Middle frontal gyrus (tissue), 1 donor: Measurements from ENCODE around the gene AK2.
A peak's percentile ranks its signal among the peaks of the same experiment; 100 is the strongest.
"Not testable (repeated sequence)": the region's sequence is repeated elsewhere in the genome, so short reads cannot be mapped to it uniquely, and the experiment has no call there.

Experiments
- DNase-seq: peaks from one replicate; pipeline ENCODE4 v3.0.0-alpha.2; 2015; ENCODE audit warnings: low spot score; ENCODE audit errors: extremely low spot score

AK2 gene

GRCh38 chr1:33055210-33056008 is 18.7 kb upstream of the AK2 start:
- peak; percentile 44 for DNase-seq

- DNase-seq, result no peak
Measured at GRCh38 chr1:33050221-33051076, 13.8 kb upstream of the AK2 start.

GRCh38 chr1:33049371-33049770 is 12.7 kb upstream of the AK2 start:
- DNase-seq, result no peak

- DNase-seq, result no peak
Measured at GRCh38 chr1:33048426-33048825, 11.7 kb upstream of the AK2 start.

- DNase-seq, result no peak
Measured at GRCh38 chr1:33047839-33048305, 11.2 kb upstream of the AK2 start.

GRCh38 chr1:33047290-33047689 is 10.6 kb upstream of the AK2 start:
- no peak for DNase-seq

GRCh38 chr1:33046234-33046633 is 9.6 kb upstream of the AK2 start:
- DNase-seq, result not testable (repeated sequence)

GRCh38 chr1:33045814-33046213 is 9.1 kb upstream of the AK2 start:
- DNase-seq, result no peak

- DNase-seq, result no peak
Measured at GRCh38 chr1:33045246-33045645, 8.6 kb upstream of the AK2 start.

- no peak for DNase-seq
Measured at GRCh38 chr1:33043267-33044092, 6.8 kb upstream of the AK2 start.

GRCh38 chr1:33042831-33043230 is 6.1 kb upstream of the AK2 start:
- DNase-seq, result no peak

GRCh38 chr1:33041026-33041425 is 4.3 kb upstream of the AK2 start:
- no peak for DNase-seq

GRCh38 chr1:33039840-33040239 is 3.2 kb upstream of the AK2 start:
- DNase-seq, result no peak

GRCh38 chr1:33036051-33036525 is 595 bp downstream of the AK2 start:
- no peak for DNase-seq

GRCh38 chr1:33032126-33032869 is 4.4 kb downstream of the AK2 start:
- no peak for DNase-seq

- no peak for DNase-seq
Measured at GRCh38 chr1:33031506-33031905, 5.2 kb downstream of the AK2 start.

- DNase-seq, result no peak
Measured at GRCh38 chr1:33030575-33030974, 6.1 kb downstream of the AK2 start.

- no peak for DNase-seq
Measured at GRCh38 chr1:33029921-33030320, 6.8 kb downstream of the AK2 start.

- DNase-seq, result no peak
Measured at GRCh38 chr1:33029209-33029608, 7.5 kb downstream of the AK2 start.

- no peak for DNase-seq
Measured at GRCh38 chr1:33025761-33026160, 10.9 kb downstream of the AK2 start.

GRCh38 chr1:33025180-33025569 is 11.5 kb downstream of the AK2 start:
- no peak for DNase-seq
